Stimulated activated CD4-positive, alpha-beta T cell treated with anti-CD3 and anti-CD28 coated beads, Interleukin-2, amount 100 ng/mL, for 4 hours (primary cell): Measurements from ENCODE around the gene GRIFIN.
"Not testable (repeated sequence)": the region's sequence is repeated elsewhere in the genome, so short reads cannot be mapped to it uniquely, and the experiment has no call there.

Source experiments
- DNase-seq: peaks from one replicate; pipeline ENCODE4 v3.0.0-alpha.2; 2020; ENCODE audit warnings: low read depth

GRIFIN gene

GRCh38 chr7:2453849-2454248 is 22.3 kb downstream of the GRIFIN start:
- not testable (repeated sequence) for DNase-seq

- DNase-seq, result no peak
Measured at GRCh38 chr7:2452643-2453270, 23.4 kb downstream of the GRIFIN start.

GRCh38 chr7:2452074-2452507 is 24.1 kb downstream of the GRIFIN start:
- DNase-seq, result no peak

- DNase-seq, result peak; percentile 63
Measured at GRCh38 chr7:2451171-2452073, 24.8 kb downstream of the GRIFIN start.

- DNase-seq, result no peak
Measured at GRCh38 chr7:2450198-2451107, 25.7 kb downstream of the GRIFIN start.

- DNase-seq, result no peak
Measured at GRCh38 chr7:2446676-2447075, 29.5 kb downstream of the GRIFIN start.

- DNase-seq, result no peak
Measured at GRCh38 chr7:2445898-2446555, 30.2 kb downstream of the GRIFIN start.

- DNase-seq, result no peak
Measured at GRCh38 chr7:2445047-2445446, 31.2 kb downstream of the GRIFIN start.

- no peak for DNase-seq
Measured at GRCh38 chr7:2444476-2444875, 31.7 kb downstream of the GRIFIN start.

- no peak for DNase-seq
Measured at GRCh38 chr7:2443491-2443890, 32.7 kb downstream of the GRIFIN start.

- DNase-seq, result no peak
Measured at GRCh38 chr7:2441430-2442058, 34.7 kb downstream of the GRIFIN start.

GRCh38 chr7:2440608-2441245 is 35.5 kb downstream of the GRIFIN start:
- no peak for DNase-seq

GRCh38 chr7:2438775-2439174 is 37.4 kb downstream of the GRIFIN start:
- DNase-seq, result no peak

- DNase-seq, result no peak
Measured at GRCh38 chr7:2438186-2438585, 38.0 kb downstream of the GRIFIN start.

GRCh38 chr7:2437537-2438148 is 38.6 kb downstream of the GRIFIN start:
- no peak for DNase-seq

- DNase-seq, result no peak
Measured at GRCh38 chr7:2437136-2437535, 39.1 kb downstream of the GRIFIN start.

- DNase-seq, result no peak
Measured at GRCh38 chr7:2436341-2437104, 39.7 kb downstream of the GRIFIN start.

GRCh38 chr7:2435146-2435545 is 41.1 kb downstream of the GRIFIN start:
- DNase-seq, result no peak

GRCh38 chr7:2433713-2434550 is 42.3 kb downstream of the GRIFIN start:
- no peak for DNase-seq
